Heart left ventricle (tissue), 16 donors: ENCODE measurements around the gene KCNQ1. TPM values are rescaled to one million over a fixed set of nuclear protein-coding genes. Genes with fewer than 3 reads are reported as not detected.
A peak's percentile ranks its signal among the peaks of the same experiment; 100 is the strongest.

Experiments used
- ATAC-seq, 4 donors: fragments of 200-7000 bp; cut with Tn5 transposase; one replicate each; pipeline ENCODE4 v1.9.1; 2020 to 2022; ENCODE audit warnings: moderate library complexity in 4 of 4, mild to moderate bottlenecking in 3 of 4, moderate number of reproducible peaks in 1 of 4
- DNase-seq, 5 donors: peaks; one replicate each; pipeline ENCODE4 v3.0.0-alpha.2; 2020
- H3K27ac ChIP-seq, 12 donors: fragments of 200-600 bp; sonication (generic) in 4 of 12; one replicate each; pipeline versions ENCODE4 v1.5.0 to v1.8.0; 2016 to 2022; ENCODE audit warnings: mild to moderate bottlenecking in 2 of 12
- H3K27me3 ChIP-seq, 9 donors: fragments of 200-600 bp; sonication (generic) in 2 of 9; one replicate each; pipeline versions ENCODE4 v1.5.1 to v1.8.0; 2016 to 2022; ENCODE audit warnings: mild to moderate bottlenecking in 3 of 9
- H3K36me3 ChIP-seq, 9 donors: fragments of 200-600 bp; sonication (generic) in 2 of 9; one replicate each; pipeline versions ENCODE4 v1.5.0 to v1.8.0; 2018 to 2022; ENCODE audit warnings: mild to moderate bottlenecking in 2 of 9
- H3K4me1 ChIP-seq, 12 donors: fragments of 200-600 bp; sonication (generic) in 4 of 12; one replicate each; pipeline versions ENCODE4 v1.5.0 to v1.8.0; 2016 to 2022; ENCODE audit warnings: mild to moderate bottlenecking in 3 of 12
- H3K4me3 ChIP-seq, 12 donors: fragments of 200-600 bp; sonication (generic) in 4 of 12; one replicate each; pipeline versions ENCODE4 v1.5.0 to v1.8.0; 2017 to 2022; ENCODE audit warnings: mild to moderate bottlenecking in 9 of 12, moderate library complexity in 4 of 12
- H3K9me3 ChIP-seq, 12 donors: fragments of 200-600 bp; sonication (generic) in 4 of 12; one replicate each; pipeline versions ENCODE4 v1.5.0 to v1.8.0; 2016 to 2022; ENCODE audit warnings: mild to moderate bottlenecking in 1 of 12
- POLR2A ChIP-seq, 2 donors: fragments of 450-650 bp; IDR thresholded peaks; one replicate each; pipeline ENCODE4 v1.6.1; 2017; ENCODE audit warnings: antibody characterized with exemption in 2 of 2, mild to moderate bottlenecking in 2 of 2, moderate library complexity in 2 of 2
- WGBS, 4 donors: extraction: QIAGEN DNeasy Blood & Tissue Kit in 2 of 4; methylation state at CpG; one replicate each; pipeline versions ENCODE4 v1.1.5 to v1.1.7; 2013 to 2018; 5-methylcytosine and 5-hydroxymethylcytosine counted together
- intact Hi-C, 10 donors: fragments of 100-400 bp; cut with DNase I; formaldehyde crosslinking; loops; one replicate each; pipeline versions ENCODE4 v1.11.1 to v1.14.2; 2022
- polyA plus RNA-seq, 2 donors: library from polyadenylated mRNA; stranded (reverse); fragments of 200-250 nt; gene quantifications; one replicate each; pipeline ENCODE4 v1.2.3, GENCODE V29; 2013
- total RNA-seq, 9 donors: library from RNA; depleted of rRNA in 2 of 9; stranded (reverse); fragments of >200 nt in 2 of 9; fragmentation: NEBNext Ultra II Directional in 3 of 9; extraction: Animal tissue kit (Norgen Biotek cat#: 25700) in 3 of 9; gene quantifications; one replicate each; pipeline versions ENCODE4 v1.1.0 to v1.2.4, GENCODE V29; 2016 to 2023
- TF ChIP-seq, protein P1 (sequence below), 12 donors: fragments of 200-600 bp; sonication (generic) in 4 of 12; IDR thresholded peaks; one replicate each; pipeline versions ENCODE4 v1.5.0 to v1.8.0; 2018 to 2022; ENCODE audit warnings: antibody characterized with exemption in 12 of 12, mild to moderate bottlenecking in 5 of 12
- donor health status: ischemic (EF 13 %, LVEDD 7.1; RV severe dilation, severe dysfunction).
- donor health status: healthy with polysubstance abuse.
- donor health status: DM: no; HTN: yes; CAD: no.
- donor health status: DM: no; HTN: no; CAD: no.
- donor health status: ischemic (EF 25% LVEDD 6.9; RV normal size, moderate dysfunction).
- donor health status: ischemic (EF 25% LVEDD 5.7; RV mildly dilated, moderate dysfunction).
- donor health status: healthy.
- donor health status: DM: yes; HTN: yes; CAD: no.
- donor health status: ischemic (EF 35%, LVEDD 5.7; RV mildly dilated, moderate dysfunction).
- donor health status: nonischemic (EF 11% LVEDD 7.7; RV severe dilation, severe dysfunction).
- donor health status: DM: yes; HTN: yes; CAD: no.
- donor health status: PGD.
- donor health status: ischemic (EF 29% LVEDD 5.4; RV normal size, mild dysfunction).
- donor health status: nonischemic (EF 23%, LVEDD 6.1; RV moderate dilation, normal function).

Gene KCNQ1
- total and polyA plus RNA-seq, 11 donors = 18.6 to 42.4 (median 31.4) TPM

GRCh38 chr11:2498750-2499149, 53.9 kb downstream of the KCNQ1 start:
- ATAC-seq (no peak), DNase-seq (peak in 1 of 5 donors; percentile 4)
- TF ChIP-seq POLR2A (IDR thresholded peaks at IDR 0.05) = no peak
- TF ChIP-seq, protein P1, sequence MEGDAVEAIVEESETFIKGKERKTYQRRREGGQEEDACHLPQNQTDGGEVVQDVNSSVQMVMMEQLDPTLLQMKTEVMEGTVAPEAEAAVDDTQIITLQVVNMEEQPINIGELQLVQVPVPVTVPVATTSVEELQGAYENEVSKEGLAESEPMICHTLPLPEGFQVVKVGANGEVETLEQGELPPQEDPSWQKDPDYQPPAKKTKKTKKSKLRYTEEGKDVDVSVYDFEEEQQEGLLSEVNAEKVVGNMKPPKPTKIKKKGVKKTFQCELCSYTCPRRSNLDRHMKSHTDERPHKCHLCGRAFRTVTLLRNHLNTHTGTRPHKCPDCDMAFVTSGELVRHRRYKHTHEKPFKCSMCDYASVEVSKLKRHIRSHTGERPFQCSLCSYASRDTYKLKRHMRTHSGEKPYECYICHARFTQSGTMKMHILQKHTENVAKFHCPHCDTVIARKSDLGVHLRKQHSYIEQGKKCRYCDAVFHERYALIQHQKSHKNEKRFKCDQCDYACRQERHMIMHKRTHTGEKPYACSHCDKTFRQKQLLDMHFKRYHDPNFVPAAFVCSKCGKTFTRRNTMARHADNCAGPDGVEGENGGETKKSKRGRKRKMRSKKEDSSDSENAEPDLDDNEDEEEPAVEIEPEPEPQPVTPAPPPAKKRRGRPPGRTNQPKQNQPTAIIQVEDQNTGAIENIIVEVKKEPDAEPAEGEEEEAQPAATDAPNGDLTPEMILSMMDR (IDR thresholded peaks at IDR 0.05) = no peak
- WGBS, 4 donors = 83 to 90% (median 88%) methylated on average over 6 to 7 of the region's 7 CpGs
- Histone ChIP-seq H3K9me3 (peaks cover 0 to 45% (median 9%) of the 10 kb centered on the region in 12 donors), H3K4me1 (no peaks in the 10 kb centered on the region), H3K27me3 (no peaks in the 10 kb centered on the region), H3K4me3 (no peak overlapping the region), H3K27ac (no peak overlapping the region), H3K36me3 (no peaks in the 10 kb centered on the region)
- intact Hi-C loops = no loop called here

GRCh38 chr11:2507212-2507901, 62.5 kb downstream of the KCNQ1 start:
- 91 to 95% (median 93%) methylated on average over 12 to 13 of the region's 13 CpGs for WGBS, 4 donors

DNA sequence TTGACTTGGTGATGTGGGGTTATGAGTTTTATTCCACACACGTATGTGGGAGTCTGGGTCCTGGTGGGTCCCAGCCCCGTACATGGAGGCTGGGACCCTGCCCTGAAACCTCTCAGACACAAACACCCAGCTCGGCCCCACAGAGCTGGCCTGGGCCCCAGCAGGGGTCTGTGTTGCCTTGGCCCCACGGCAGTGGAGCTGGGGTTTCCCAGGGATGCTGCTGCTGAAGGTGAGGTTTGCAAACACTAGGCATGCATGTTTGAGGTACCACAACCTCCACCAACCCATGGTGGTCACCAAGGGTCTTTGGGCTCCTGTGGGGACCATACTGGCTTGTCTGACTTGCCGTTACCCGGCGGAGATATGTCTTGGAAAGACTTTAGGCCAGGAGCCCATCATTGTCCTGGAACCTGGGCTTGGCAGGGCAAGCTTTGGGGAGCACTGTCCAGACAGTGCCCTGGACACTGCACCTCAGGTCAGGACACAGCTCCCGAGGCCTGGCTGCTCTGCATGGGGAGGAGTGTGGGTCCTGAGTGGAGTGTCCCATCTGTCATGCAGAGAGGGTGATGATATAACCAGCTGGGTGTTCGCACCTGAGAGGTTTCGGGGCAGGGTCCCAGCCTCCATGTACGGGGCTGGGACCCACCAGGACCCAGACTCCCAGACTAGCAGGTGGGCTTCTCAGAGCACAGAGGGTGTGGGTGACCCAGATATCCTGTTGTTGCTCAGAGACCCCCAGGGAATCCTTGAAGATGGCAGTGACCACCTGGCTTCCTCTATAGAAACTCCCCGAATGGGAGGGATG, 63.3 kb downstream of the KCNQ1 start:
- 78 to 90% (median 81%) methylated on average over 10 to 12 of the region's 12 CpGs for WGBS, 4 donors
- ATAC-seq (no peak), DNase-seq (peak in 3 of 5 donors; percentile 20 to 24 (median 24))
- no peak for TF ChIP-seq POLR2A (IDR thresholded peaks at IDR 0.05)
- TF ChIP-seq, protein P1 (IDR thresholded peaks at IDR 0.05) = no peak
- no peak overlapping the region for H3K27ac ChIP-seq
- H3K4me3 ChIP-seq = no peak overlapping the region
- no peaks in the 10 kb centered on the region for H3K36me3 ChIP-seq
- H3K9me3 ChIP-seq = peaks cover 0 to under 1% (median 0%) of the 10 kb centered on the region in 12 donors
- intact Hi-C loops = loop anchor here in 1 of 10 donors (5.0 kb wide), 1 partner anchor 36 kb away; no protein-coding TSS in a partner anchor
- no peaks in the 10 kb centered on the region for H3K27me3 ChIP-seq
- H3K4me1 ChIP-seq = peaks cover 0 to 46% (median 35%) of the 10 kb centered on the region in 12 donors

More at GRCh38 chr11:2507212-2507901, 62.5 kb downstream of the KCNQ1 start:
- H3K27ac ChIP-seq = no peak overlapping the region
- DNase-seq = peak in 2 of 5 donors; percentile 19 to 41
- no peak for ATAC-seq
- H3K36me3 ChIP-seq = no peaks in the 10 kb centered on the region
- H3K4me3 ChIP-seq = no peak overlapping the region
- H3K27me3 ChIP-seq = no peaks in the 10 kb centered on the region
- peaks cover 0 to 38% (median 29%) of the 10 kb centered on the region in 12 donors for H3K4me1 ChIP-seq
- TF ChIP-seq, protein P1 (IDR thresholded peaks at IDR 0.05) = no peak
- no peak for TF ChIP-seq POLR2A (IDR thresholded peaks at IDR 0.05)
- peaks cover 0 to 7% (median 0%) of the 10 kb centered on the region in 12 donors for H3K9me3 ChIP-seq
- intact Hi-C loops = loop anchor here in 1 of 10 donors (5.0 kb wide), 1 partner anchor 35 kb away; no protein-coding TSS in a partner anchor

DNA sequence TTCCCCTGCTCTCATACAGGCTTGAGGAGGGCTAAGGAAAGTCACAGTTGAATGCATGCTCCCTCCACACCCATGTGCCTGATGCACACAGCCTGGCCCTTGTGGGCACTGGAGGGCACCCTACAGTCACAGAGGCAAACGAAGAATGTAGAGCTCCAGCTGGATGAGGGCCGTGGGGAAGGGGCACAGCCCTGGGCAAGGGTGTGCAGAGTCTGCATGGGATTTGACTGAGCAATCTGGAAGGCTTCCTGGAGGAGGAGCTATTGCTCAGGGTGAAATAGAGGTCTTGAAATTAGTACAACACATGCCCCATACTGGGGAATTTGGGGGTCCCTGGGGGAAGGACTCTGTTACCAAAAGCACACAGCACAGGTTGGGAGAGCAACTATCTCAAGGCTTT, 64.0 kb downstream of the KCNQ1 start:
- WGBS, 4 donors = 46 to 80% (median 73%) methylated on average over 2 of the region's 2 CpGs
- no peaks in the 10 kb centered on the region for H3K9me3 ChIP-seq
- peaks cover 0 to 53% (median 41%) of the 10 kb centered on the region in 12 donors for H3K4me1 ChIP-seq
- no peak overlapping the region for H3K4me3 ChIP-seq
- TF ChIP-seq POLR2A (IDR thresholded peaks at IDR 0.05) = no peak
- TF ChIP-seq, protein P1 (IDR thresholded peaks at IDR 0.05) = no peak
- H3K27ac ChIP-seq = peak overlapping the region in 3 of 12 donors; percentile 71 to 79 (median 77)
- intact Hi-C loops = loop anchor here in 1 of 10 donors (5.0 kb wide), 1 partner anchor 36 kb away; no protein-coding TSS in a partner anchor
- H3K36me3 ChIP-seq = no peaks in the 10 kb centered on the region
- DNase-seq = peak in 2 of 5 donors; percentile 10 to 18
- ATAC-seq = no peak
- no peaks in the 10 kb centered on the region for H3K27me3 ChIP-seq
